Fibroblast of lung (primary cell): ENCODE measurements around the gene VGF. TPM values are rescaled to one million over a fixed set of nuclear protein-coding genes. Genes with fewer than 3 reads are reported as not detected.

Experiments
- DNase-seq, 2 donors: peaks; one replicate each; pipeline versions ENCODE4 v3.0.0 to v3.0.0-alpha.2; 2010; ENCODE audit warnings: low read depth in 2 of 2
- H2AFZ ChIP-seq: 2 replicates; pipeline ENCODE4 v1.5.1; 2012; ENCODE audit warnings: low read length, control low read depth, inconsistent platforms
- H3K27ac ChIP-seq: 2 replicates; pipeline ENCODE4 v1.5.1; 2011; ENCODE audit warnings: low read length, control low read depth; ENCODE audit not compliant: insufficient read depth
- H3K27me3 ChIP-seq: 2 replicates; pipeline ENCODE4 v1.5.1; 2011; ENCODE audit warnings: mild to moderate bottlenecking, low read length; ENCODE audit not compliant: control insufficient read depth, insufficient read depth
- H3K36me3 ChIP-seq: 2 replicates; pipeline ENCODE4 v1.5.1; 2011; ENCODE audit warnings: low read length; ENCODE audit not compliant: control insufficient read depth, insufficient read depth
- H3K4me1 ChIP-seq: 2 replicates; pipeline ENCODE4 v1.5.1; 2011; ENCODE audit warnings: low read length; ENCODE audit not compliant: control insufficient read depth, insufficient read depth; ENCODE audit errors: extremely low read depth
- H3K4me2 ChIP-seq: 2 replicates; pipeline ENCODE4 v1.5.1; 2011; ENCODE audit warnings: low read length, control low read depth; ENCODE audit not compliant: insufficient read depth; ENCODE audit errors: extremely low read depth
- H3K4me3 ChIP-seq, 4 experiments: fragments of 200-600 bp in 1 of 4; sonication (generic) in 1 of 4; replicated peaks in 1 of 4; 2 replicates each; pipeline ENCODE4 v1.5.1; 2011 to 2016; ENCODE audit warnings: low read length in 4 of 4, low read depth in 3 of 4, mild to moderate bottlenecking in 3 of 4, control low read depth in 2 of 4, inconsistent platforms in 1 of 4, mixed read lengths in 1 of 4; ENCODE audit not compliant: insufficient read depth in 1 of 4; ENCODE audit errors: control extremely low read depth in 1 of 4
- H3K79me2 ChIP-seq: 2 replicates; pipeline ENCODE4 v1.5.1; 2012; ENCODE audit warnings: mild to moderate bottlenecking, low read length, inconsistent platforms; ENCODE audit not compliant: control insufficient read depth, insufficient read depth
- H3K9ac ChIP-seq: 2 replicates; pipeline ENCODE4 v1.5.1; 2011; ENCODE audit warnings: mild to moderate bottlenecking, low read length, control low read depth; ENCODE audit not compliant: insufficient read depth
- H3K9me3 ChIP-seq: 2 replicates; pipeline ENCODE4 v1.5.1; 2012; ENCODE audit warnings: low read depth, low read length; ENCODE audit not compliant: control insufficient read depth, insufficient read depth
- H4K20me1 ChIP-seq: 2 replicates; pipeline ENCODE4 v1.5.1; 2011; ENCODE audit warnings: low read length; ENCODE audit not compliant: control insufficient read depth, insufficient read depth; ENCODE audit errors: extremely low read depth
- EZH2 ChIP-seq: IDR thresholded peaks from 2 replicates; pipeline ENCODE4 v1.5.1; 2012; ENCODE audit warnings: low read length, control low read depth, mild to moderate bottlenecking; ENCODE audit errors: missing control alignments
- polyA plus RNA-seq, 2 donors: library from polyadenylated mRNA; depleted of rRNA in 1 of 2; stranded (reverse) in 1 of 2; unstranded in 1 of 2; fragments of >200 nt; gene quantifications; 2 replicates each; pipeline ENCODE4 v1.2.1, GENCODE V29; 2011 to 2012; ENCODE audit warnings: missing spikeins in 1 of 2
- total RNA-seq: library from RNA; depleted of rRNA; stranded (reverse); fragments of >200 nt; gene quantifications from 2 replicates; pipeline ENCODE4 v1.2.1, GENCODE V29; 2014
- TF ChIP-seq, protein P1 (sequence below), 2 donors: IDR thresholded peaks in 1 of 2; conservative IDR thresholded peaks in 1 of 2; 1 replicate in 1 of 2; 2 replicates in 1 of 2; pipeline ENCODE4 v1.5.1; 2011 to 2012; ENCODE audit warnings: low read length in 2 of 2, control low read depth in 1 of 2, inconsistent platforms in 1 of 2, low read depth in 1 of 2, mild to moderate bottlenecking in 1 of 2

VGF gene
- total and polyA plus RNA-seq, 2 donors (not counting 1 experiment from before 2014, with no cell fraction given): 0.66 TPM; not detected in 1

DNA sequence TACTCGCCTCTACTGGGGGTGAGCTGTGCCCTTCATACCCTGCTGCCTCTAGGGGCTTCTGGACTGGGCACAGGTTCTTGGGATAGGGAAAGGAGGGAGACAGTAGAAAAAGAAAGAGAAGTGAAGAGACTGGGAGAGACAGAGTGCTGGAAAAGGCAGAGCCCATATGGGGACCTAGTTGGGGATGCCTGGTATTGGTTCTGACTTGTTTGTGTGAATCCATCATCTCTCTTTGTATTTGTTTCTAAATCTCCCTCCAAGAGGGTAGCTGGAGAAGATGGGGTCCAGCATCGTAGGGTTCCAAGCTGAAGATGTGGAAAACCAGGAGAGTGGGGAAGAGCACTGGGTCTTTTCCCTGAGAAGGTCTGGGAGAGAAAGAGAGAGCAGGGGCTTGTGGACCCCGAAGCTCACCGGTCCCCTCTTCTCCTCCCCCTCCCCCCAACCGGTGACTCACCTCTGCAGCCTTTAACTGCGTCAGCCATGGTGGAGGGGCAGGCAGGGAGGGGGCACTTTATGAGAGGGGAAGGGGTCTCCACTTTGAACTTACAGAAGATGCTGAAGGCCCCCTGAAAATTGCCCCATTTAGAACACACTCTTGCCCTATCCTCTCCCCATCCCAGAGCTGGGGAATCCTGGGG, 3.2 kb upstream of the VGF start:
- Histone ChIP-seq H4K20me1 (peaks cover 2% of the 10 kb centered on the region), H3K4me2 (peak overlapping the region; percentile 13), H3K9me3 (no peaks in the 10 kb centered on the region), H3K4me1 (peaks cover 24% of the 10 kb centered on the region), H2AFZ (no peak overlapping the region), H3K27ac (no peak overlapping the region), H3K27me3 (peaks cover 62% of the 10 kb centered on the region), H3K4me3 (no peak overlapping the region), H3K36me3 (no peaks in the 10 kb centered on the region), H3K9ac (no peak overlapping the region), H3K79me2 (no peaks in the 10 kb centered on the region)
- DNase-seq: no peak
- TF ChIP-seq EZH2: peak; percentile 27
- TF ChIP-seq, protein P1, sequence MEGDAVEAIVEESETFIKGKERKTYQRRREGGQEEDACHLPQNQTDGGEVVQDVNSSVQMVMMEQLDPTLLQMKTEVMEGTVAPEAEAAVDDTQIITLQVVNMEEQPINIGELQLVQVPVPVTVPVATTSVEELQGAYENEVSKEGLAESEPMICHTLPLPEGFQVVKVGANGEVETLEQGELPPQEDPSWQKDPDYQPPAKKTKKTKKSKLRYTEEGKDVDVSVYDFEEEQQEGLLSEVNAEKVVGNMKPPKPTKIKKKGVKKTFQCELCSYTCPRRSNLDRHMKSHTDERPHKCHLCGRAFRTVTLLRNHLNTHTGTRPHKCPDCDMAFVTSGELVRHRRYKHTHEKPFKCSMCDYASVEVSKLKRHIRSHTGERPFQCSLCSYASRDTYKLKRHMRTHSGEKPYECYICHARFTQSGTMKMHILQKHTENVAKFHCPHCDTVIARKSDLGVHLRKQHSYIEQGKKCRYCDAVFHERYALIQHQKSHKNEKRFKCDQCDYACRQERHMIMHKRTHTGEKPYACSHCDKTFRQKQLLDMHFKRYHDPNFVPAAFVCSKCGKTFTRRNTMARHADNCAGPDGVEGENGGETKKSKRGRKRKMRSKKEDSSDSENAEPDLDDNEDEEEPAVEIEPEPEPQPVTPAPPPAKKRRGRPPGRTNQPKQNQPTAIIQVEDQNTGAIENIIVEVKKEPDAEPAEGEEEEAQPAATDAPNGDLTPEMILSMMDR (conservative IDR thresholded peaks at IDR 0.05 in 1 of 2, IDR thresholded peaks at IDR 0.05 in 1 of 2; ENCODE audit: low read depth in 1 of 2, low read length in 2 of 2): no peak

DNA sequence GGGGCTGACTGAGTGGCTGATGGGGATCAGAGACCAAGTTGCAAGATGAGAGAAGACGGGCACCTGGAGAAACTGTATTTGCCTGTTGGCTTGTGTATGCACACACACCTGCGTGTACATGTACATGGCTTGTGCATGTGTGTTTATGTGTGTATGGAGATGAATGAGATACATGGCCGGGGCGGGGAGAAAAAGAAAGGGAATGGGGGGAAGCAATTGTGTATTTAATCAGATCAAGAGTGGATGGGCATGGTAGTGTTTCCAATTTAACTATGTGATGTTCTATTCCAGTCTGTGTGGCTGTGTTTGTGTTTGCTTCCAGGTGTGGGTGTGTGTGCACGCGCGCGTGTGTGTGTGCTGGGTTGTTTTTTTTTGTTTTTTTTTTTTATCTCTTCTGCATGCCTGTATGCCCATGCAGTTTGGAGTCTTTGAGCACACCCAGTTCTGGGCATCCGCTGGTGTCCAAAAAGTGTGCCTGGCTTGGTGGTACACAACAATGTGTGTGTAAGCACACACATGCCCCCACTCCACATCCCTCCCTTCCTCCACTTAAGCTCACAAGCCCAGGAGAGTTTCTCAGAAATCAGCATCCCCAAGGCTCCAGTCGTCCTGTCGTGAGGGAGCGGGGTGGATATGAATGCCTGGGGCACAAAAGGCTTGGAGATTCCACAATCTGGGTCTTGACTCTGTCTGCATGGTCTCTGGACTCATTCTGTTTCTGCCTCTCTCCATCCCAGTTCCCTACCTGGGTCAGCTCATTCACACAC, 2.5 kb upstream of the VGF start:
- H3K27ac ChIP-seq: no peak overlapping the region
- TF ChIP-seq, protein P1 (conservative IDR thresholded peaks at IDR 0.05 in 1 of 2, IDR thresholded peaks at IDR 0.05 in 1 of 2; ENCODE audit: low read depth in 1 of 2, low read length in 2 of 2): no peak
- no peak for TF ChIP-seq EZH2
- DNase-seq: no peak
- no peak overlapping the region for H3K4me3 ChIP-seq
- peaks cover 19% of the 10 kb centered on the region for H3K4me1 ChIP-seq
- no peaks in the 10 kb centered on the region for H3K9me3 ChIP-seq
- no peaks in the 10 kb centered on the region for H3K79me2 ChIP-seq
- no peak overlapping the region for H3K9ac ChIP-seq
- H3K4me2 ChIP-seq: peak overlapping the region; percentile 13
- H2AFZ ChIP-seq: no peak overlapping the region
- peaks cover 58% of the 10 kb centered on the region for H3K27me3 ChIP-seq
- H4K20me1 ChIP-seq: peaks cover 2% of the 10 kb centered on the region
- no peaks in the 10 kb centered on the region for H3K36me3 ChIP-seq

DNA sequence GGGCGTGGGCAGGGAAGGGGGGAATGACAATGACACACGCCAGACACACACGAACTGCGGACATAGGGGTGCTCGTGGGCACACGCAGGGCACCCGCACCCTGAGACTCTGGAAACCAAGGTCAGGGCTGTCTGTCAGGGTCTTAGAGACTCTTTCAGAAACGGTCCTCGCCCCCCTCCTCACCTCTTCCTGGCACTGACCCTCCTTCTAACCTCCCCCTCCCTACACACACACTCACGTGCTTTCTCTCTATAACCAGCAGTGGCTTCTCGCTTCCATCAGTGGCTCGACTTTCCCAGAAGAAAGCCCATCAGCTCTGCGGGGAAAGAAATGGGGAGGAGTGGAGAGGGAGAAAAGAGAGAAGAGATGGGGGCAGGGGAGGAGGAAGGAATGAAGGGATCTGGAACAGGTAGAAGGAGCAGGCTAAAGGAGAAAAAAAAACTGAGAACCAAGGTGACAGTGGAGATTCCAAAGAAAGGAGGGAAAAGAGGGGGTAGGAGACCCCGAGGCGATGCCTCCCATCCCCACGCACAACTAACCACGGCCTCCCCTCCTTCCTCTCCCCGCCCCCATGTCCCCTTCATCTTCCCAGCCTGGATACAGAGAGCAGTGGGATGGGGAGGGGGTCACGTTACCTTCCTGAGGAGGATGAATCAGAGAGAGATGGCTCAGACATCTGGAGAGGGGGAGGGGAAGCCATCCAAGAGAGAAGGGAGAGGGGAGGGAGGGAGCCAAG, 1.7 kb upstream of the VGF start:
- no peaks in the 10 kb centered on the region for H3K9me3 ChIP-seq
- no peaks in the 10 kb centered on the region for H3K79me2 ChIP-seq
- no peaks in the 10 kb centered on the region for H3K36me3 ChIP-seq
- H2AFZ ChIP-seq: no peak overlapping the region
- H3K27ac ChIP-seq: no peak overlapping the region
- TF ChIP-seq, protein P1 (conservative IDR thresholded peaks at IDR 0.05 in 1 of 2, IDR thresholded peaks at IDR 0.05 in 1 of 2; ENCODE audit: low read depth in 1 of 2, low read length in 2 of 2): no peak
- no peak for TF ChIP-seq EZH2
- peaks cover 50% of the 10 kb centered on the region for H3K27me3 ChIP-seq
- H3K4me3 ChIP-seq: no peak overlapping the region
- no peak overlapping the region for H3K9ac ChIP-seq
- peak in 1 of 2 donors; percentile 52 for DNase-seq
- peaks cover 20% of the 10 kb centered on the region for H3K4me1 ChIP-seq
- H3K4me2 ChIP-seq: peak overlapping the region; percentile 35
- H4K20me1 ChIP-seq: peaks cover 2% of the 10 kb centered on the region
